ENCODE results near the gene ZSCAN30.

ZSCAN30 gene

GRCh38 chr18:35290094-35290735 is at the start of gene ZSCAN30:
ZSCAN30 (minus strand) TSS chr18:35290229; CDS start chr18:35264352, 25,877 bp downstream.
- peaks cover 14% of the 10 kb centered on the region for H3K79me2 ChIP-seq (ENCODE audit: insufficient read depth, low read length)
- H4K20me1 ChIP-seq (ENCODE audit: insufficient read depth, low read length) = no peaks in the 10 kb centered on the region
- peak within 1 kb of the TSS; percentile 68 for H3K27ac ChIP-seq (ENCODE audit: low read depth, low read length, poor library complexity, severe bottlenecking)

GRCh38 chr18:35337286-35337685 is 47.3 kb upstream of the ZSCAN30 start:
- H4K20me1 ChIP-seq (ENCODE audit: insufficient read depth, low read length) = no peaks in the 10 kb centered on the region
- no peaks in the 10 kb centered on the region for H3F3A ChIP-seq (ENCODE audit: insufficient read depth, low read length)
- no peaks in the 10 kb centered on the region for H3K27me3 ChIP-seq (ENCODE audit: insufficient read depth, low read length)
- H3K4me2 ChIP-seq (ENCODE audit: low read length) = no peak overlapping the region
- no peaks in the 10 kb centered on the region for H3K4me1 ChIP-seq (ENCODE audit: insufficient read depth, low read length, severe bottlenecking)
- H3K9me3 ChIP-seq (ENCODE audit: low read length) = no peaks in the 10 kb centered on the region
- peaks cover 21% of the 10 kb centered on the region for H3K79me2 ChIP-seq (ENCODE audit: insufficient read depth, low read length)
- H3K9ac ChIP-seq (ENCODE audit: low read length) = no peak overlapping the region
- TF ChIP-seq EZH2 (IDR thresholded peaks at IDR 0.05; ENCODE audit: borderline replicate concordance, low read length) (no peak), CTCF (IDR thresholded peaks at IDR 0.05; ENCODE audit: low read length) (no peak)
- no peak overlapping the region for H3K4me3 ChIP-seq (ENCODE audit: low read depth, low read length, poor library complexity, severe bottlenecking)
- H3K9me2 ChIP-seq (ENCODE audit: low read depth, low read length) = no peaks in the 10 kb centered on the region
- H2AFZ ChIP-seq (ENCODE audit: low read length) = no peak overlapping the region
- no peak overlapping the region for H3K27ac ChIP-seq (ENCODE audit: low read depth, low read length, poor library complexity, severe bottlenecking)
- peaks cover 99% of the 10 kb centered on the region for H3K36me3 ChIP-seq (ENCODE audit: insufficient read depth, low read length)

More at GRCh38 chr18:35290094-35290735, at the start of gene ZSCAN30:
- H3K9me2 ChIP-seq (ENCODE audit: low read depth, low read length) = no peaks in the 10 kb centered on the region
- no peaks in the 10 kb centered on the region for H3K27me3 ChIP-seq (ENCODE audit: insufficient read depth, low read length)
- H2AFZ ChIP-seq (ENCODE audit: low read length) = peak within 1 kb of the TSS; percentile 44; the same call in 1 of the 2 replicates
- H3F3A ChIP-seq (ENCODE audit: insufficient read depth, low read length) = no peaks in the 10 kb centered on the region
- H3K4me2 ChIP-seq (ENCODE audit: low read length) = peak within 1 kb of the TSS; percentile 92
- peaks cover 24% of the 10 kb centered on the region for H3K4me1 ChIP-seq (ENCODE audit: insufficient read depth, low read length, severe bottlenecking)
- peak within 1 kb of the TSS; percentile 91 for H3K4me3 ChIP-seq (ENCODE audit: low read depth, low read length, poor library complexity, severe bottlenecking)
- peak within 1 kb of the TSS; percentile 91 for H3K9ac ChIP-seq (ENCODE audit: low read length)
- TF ChIP-seq CTCF (IDR thresholded peaks at IDR 0.05; ENCODE audit: low read length) (no peak), EZH2 (IDR thresholded peaks at IDR 0.05; ENCODE audit: borderline replicate concordance, low read length) (no peak)
- H3K36me3 ChIP-seq (ENCODE audit: insufficient read depth, low read length) = peaks cover 38% of the 10 kb centered on the region
- H3K9me3 ChIP-seq (ENCODE audit: low read length) = peaks cover 24% of the 10 kb centered on the region

DNA sequence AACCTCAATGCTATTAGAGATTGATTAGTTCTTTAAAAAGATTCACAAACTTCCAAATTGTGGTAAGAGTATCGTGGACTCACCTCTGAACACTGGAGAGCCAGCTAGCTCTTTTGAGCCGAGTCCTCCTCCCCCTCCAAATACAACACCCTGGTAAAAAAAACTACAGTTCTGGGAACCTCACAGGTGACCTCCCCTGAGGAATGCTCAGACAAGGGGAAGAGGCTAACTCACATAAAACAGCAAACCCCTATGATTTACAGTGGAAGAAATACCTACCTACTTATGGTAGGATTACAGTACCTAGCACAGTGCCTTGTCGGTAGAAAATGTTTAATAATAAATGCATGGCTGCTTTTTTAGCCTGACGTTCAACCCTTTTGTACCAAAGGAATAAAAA is 45.8 kb upstream of the ZSCAN30 start:
- H4K20me1 ChIP-seq (ENCODE audit: insufficient read depth, low read length) = no peaks in the 10 kb centered on the region
- H3K79me2 ChIP-seq (ENCODE audit: insufficient read depth, low read length) = peaks cover 7% of the 10 kb centered on the region; the same call in 1 of the 2 replicates
- H3K4me1 ChIP-seq (ENCODE audit: insufficient read depth, low read length, severe bottlenecking) = no peaks in the 10 kb centered on the region
- H3K27me3 ChIP-seq (ENCODE audit: insufficient read depth, low read length) = no peaks in the 10 kb centered on the region
- TF ChIP-seq CTCF (IDR thresholded peaks at IDR 0.05; ENCODE audit: low read length) (no peak), EZH2 (IDR thresholded peaks at IDR 0.05; ENCODE audit: borderline replicate concordance, low read length) (no peak)
- no peaks in the 10 kb centered on the region for H3K9me2 ChIP-seq (ENCODE audit: low read depth, low read length)
- H3F3A ChIP-seq (ENCODE audit: insufficient read depth, low read length) = no peaks in the 10 kb centered on the region
- H3K4me3 ChIP-seq (ENCODE audit: low read depth, low read length, poor library complexity, severe bottlenecking) = no peak overlapping the region
- no peak overlapping the region for H3K9ac ChIP-seq (ENCODE audit: low read length)
- H3K9me3 ChIP-seq (ENCODE audit: low read length) = no peaks in the 10 kb centered on the region
- H3K27ac ChIP-seq (ENCODE audit: low read depth, low read length, poor library complexity, severe bottlenecking) = no peak overlapping the region
- H2AFZ ChIP-seq (ENCODE audit: low read length) = no peak overlapping the region
- peaks cover 87% of the 10 kb centered on the region for H3K36me3 ChIP-seq (ENCODE audit: insufficient read depth, low read length)
- H3K4me2 ChIP-seq (ENCODE audit: low read length) = no peak overlapping the region

Measured in OCI-LY1 (cell line).